Measurements from ENCODE around the gene SESTD1.
"Not testable (repeated sequence)": the region's sequence is repeated elsewhere in the genome, so short reads cannot be mapped to it uniquely, and the experiment has no call there.

Gene SESTD1

DNA sequence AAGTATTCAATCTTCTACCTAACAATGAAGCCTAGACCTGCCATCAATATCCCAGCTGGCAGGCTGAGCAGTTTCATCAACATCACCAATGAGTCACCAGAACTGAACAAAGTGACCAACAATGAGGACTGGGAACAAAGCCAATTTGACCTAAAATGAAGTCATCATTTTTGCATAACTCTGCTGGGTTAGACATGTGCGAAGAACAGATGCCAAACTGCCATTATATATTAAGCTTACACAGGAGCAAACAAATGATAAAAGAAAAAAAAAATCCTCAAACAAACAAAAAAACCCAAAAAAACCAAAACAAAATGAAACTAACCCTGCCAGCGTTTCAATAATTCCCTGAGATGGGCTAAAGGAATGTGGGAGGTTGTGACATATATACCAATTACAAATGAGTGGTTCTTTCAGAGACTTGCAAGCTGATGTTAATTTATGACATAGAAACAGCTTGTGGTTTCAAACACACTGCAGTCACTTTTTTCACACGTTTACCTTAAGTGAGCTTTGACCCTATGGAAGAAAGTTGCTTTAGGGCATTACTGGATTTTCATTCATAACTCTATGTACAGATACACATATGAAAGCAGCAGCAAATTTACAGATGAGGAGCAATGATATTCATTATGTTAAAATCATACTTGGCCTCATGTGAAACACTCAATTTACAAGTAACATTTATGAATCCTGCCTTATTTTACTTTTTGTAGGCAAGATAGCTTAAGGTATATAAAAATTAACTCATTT is 157.8 kb downstream of the SESTD1 start:
- no peak for DNase-seq (ENCODE audit: low read depth)

DNA sequence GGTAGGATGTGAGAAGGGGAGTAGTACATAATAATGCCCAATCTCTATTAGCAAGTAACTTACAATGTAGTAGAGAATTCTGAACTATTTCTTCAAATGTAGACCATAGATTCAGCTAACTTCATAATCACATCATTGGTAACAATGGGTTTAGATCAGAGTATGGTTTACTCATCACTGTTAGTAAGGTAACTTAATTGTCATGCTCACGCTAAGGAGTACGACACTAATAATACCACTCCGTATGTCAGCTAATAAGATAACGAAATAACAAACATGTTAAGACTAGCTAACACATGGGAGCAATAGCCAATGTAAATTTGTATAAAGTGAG is 158.3 kb downstream of the SESTD1 start:
- no peak for DNase-seq (ENCODE audit: low read depth)

- no peak for DNase-seq (ENCODE audit: low read depth)
These were observed 159.9 kb downstream of the SESTD1 start for GRCh38 chr2:179104736-179105135.

DNA sequence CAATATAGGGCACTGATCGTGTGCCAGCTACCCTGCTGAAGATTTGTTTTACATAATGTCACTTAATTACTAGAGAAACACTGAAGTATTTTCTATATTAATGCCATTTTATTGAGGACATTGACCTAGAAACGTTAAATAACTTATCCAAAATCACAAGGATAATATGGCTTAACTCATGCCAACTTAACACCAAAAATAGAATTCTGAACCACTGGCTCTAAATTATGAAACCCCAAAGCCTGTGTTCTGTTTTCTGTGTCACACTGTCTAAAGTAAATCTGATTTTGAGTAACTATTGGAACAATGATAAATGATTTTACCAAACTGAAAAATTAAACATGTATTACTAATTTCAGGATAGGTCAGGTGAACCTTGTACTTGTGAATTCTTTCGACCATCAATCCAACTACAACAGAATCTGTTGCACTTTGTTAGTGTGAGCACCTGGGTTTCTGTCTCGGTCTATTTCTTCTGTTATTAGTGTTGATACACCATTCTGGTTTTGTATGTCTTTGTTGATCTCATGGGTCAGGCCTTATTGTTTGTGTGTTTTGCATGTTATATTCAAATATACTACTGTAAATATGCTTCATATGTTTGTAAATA is 166.4 kb downstream of the SESTD1 start:
- no peak for DNase-seq (ENCODE audit: low read depth)

GRCh38 chr2:179097131-179097530 is 167.5 kb downstream of the SESTD1 start:
- DNase-seq (ENCODE audit: low read depth) = no peak

GRCh38 chr2:179096090-179096489 is 168.5 kb downstream of the SESTD1 start:
- no peak for DNase-seq (ENCODE audit: low read depth)

GRCh38 chr2:179092912-179093311 is 171.7 kb downstream of the SESTD1 start:
- not testable (repeated sequence) for DNase-seq (ENCODE audit: low read depth)

DNA sequence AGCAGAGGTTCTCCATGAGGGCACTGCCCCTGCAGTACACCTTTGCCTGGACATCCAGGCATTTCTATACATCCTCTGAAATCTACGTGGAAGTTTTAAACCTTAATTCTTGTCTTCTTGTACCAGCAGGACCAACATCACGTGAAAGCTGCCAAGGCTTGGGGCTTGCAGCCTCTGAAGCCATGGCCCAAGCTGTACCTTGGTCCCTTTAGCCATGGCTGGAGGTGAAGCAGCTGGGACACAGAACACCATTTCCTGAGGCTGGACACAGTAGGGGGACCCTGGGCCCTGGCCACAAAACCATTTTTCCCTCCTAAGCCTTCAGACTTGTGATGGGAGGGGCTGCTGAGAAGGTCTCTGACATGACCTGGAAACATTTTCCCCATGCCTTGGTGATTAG is 181.9 kb downstream of the SESTD1 start:
- DNase-seq (ENCODE audit: low read depth) = no peak

GRCh38 chr2:179081954-179082353 is 182.7 kb downstream of the SESTD1 start:
- DNase-seq (ENCODE audit: low read depth) = no peak

DNA sequence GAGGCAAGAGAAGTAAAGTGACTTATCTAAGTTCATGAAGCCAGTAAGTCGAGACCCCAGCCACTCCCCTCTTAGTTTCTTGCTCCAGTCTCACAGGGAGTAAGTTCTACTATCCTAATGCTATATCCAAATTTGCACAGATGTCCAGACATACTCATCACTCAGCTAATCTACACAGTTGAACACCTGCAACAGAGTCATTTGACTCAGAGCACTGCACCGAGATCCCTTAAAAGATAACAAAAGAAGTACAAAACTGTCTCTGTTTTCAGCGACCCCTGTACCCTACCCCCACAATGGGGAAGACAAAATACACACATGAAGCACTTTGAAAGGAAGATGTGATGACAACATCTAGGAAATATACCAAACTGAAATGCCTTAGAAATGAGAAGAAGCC is 192.1 kb downstream of the SESTD1 start:
- no peak for DNase-seq (ENCODE audit: low read depth)

- no peak for DNase-seq (ENCODE audit: low read depth)
These were observed 192.7 kb downstream of the SESTD1 start for GRCh38 chr2:179071810-179072355.

GRCh38 chr2:179070895-179071294 is 193.7 kb downstream of the SESTD1 start:
- no peak for DNase-seq (ENCODE audit: low read depth)

DNA sequence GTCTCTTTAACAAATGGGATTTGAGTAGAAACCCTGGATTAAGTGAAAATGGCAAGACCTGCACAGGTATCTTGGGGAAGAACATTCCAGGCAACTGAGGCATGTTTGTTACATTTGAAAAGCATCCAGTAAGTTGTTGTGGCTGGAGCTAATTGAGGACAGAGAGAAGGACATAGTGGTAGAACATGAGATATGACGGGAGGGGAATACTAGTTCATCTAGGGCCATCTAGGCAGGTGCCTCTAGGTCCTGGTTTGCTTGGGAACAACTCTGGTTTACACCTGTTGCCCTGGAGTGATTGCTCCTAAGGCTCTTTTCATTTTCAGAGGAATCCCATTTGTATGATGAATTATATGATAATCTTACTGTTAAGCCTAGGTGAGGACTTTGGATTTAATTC is 194.9 kb downstream of the SESTD1 start:
- DNase-seq (ENCODE audit: low read depth) = no peak

DNA sequence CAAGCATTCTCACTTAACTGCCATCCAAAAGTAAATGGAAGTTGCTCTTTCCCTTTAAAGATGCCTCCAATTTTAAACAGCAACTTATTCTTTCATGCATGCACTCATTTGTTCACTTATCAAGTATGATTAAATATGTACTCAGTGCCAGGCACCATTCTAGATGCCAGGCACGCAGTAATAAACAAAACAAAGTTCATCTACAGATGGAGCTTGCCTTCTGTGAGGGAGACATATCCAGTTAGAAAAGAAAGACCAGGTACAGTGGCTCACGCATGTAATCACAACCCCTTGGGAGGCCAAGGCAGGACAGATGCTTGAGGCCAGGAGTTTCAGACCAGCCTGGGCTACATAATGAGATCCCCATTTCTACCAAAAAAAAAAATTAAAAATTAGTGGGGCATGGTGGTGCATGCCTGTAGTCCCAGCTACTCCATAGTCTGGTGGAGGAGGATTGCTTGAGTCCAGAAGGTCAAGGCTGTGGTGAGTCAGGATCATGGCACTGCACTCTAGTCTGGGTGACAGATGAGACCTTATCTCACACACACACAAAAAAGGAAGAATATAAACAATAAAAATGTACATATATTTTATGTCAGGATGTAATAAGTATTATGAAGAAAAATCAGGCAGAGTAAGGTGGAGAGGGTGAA is 195.5 kb downstream of the SESTD1 start:
- DNase-seq (ENCODE audit: low read depth) = no peak

- no peak for DNase-seq (ENCODE audit: low read depth)
These were observed 205.5 kb downstream of the SESTD1 start for GRCh38 chr2:179059026-179059700.

GRCh38 chr2:179057737-179058136 is 206.9 kb downstream of the SESTD1 start:
- DNase-seq (ENCODE audit: low read depth) = no peak

- DNase-seq (ENCODE audit: low read depth) = not testable (repeated sequence)
These were observed 211.1 kb downstream of the SESTD1 start for GRCh38 chr2:179053568-179053967.

Data from activated T-cell treated with anti-CD3 and anti-CD28 coated beads for 48 hours (primary cell).